ENCODE measurements around the gene KCNQ1.

The KCNQ1 gene

DNA sequence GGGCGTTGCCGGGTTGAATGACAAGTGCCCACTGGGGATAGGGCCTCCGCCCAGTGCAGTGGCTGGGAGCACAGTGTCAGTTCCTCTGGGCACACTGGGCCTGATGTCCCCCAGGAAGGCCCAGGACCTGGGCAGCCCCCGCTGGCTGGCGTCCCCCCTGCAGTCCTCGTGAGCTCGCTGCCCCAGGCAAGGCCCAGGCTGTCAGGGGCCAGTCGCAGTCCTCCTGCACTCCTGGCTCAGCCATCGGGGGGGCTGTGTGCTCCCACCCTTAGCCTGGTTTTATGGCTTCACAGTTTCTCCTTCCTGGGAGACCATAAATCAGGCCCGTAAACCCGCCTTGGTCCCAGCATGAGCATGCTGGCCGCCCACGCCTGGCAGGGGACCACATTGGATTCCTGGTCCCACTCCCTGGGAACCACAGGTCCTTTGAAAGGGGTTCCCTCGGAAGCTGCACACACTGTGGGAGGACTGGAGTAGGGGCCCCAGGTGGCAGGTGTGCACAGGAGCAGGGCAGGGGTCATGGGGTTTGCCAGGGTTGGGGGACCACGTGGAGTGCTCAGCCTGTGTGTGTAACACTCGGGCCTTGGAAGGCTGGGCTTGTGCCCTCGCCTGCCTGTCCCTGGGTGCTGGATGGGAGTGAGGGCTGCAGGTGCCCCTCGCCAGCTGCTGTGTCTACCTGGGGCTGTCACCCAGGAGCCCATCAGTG, 141.4 kb downstream of the KCNQ1 start:
- DNase-seq: no peak

GRCh38 chr11:2586793-2587131, 142.0 kb downstream of the KCNQ1 start:
- DNase-seq: no peak

DNA sequence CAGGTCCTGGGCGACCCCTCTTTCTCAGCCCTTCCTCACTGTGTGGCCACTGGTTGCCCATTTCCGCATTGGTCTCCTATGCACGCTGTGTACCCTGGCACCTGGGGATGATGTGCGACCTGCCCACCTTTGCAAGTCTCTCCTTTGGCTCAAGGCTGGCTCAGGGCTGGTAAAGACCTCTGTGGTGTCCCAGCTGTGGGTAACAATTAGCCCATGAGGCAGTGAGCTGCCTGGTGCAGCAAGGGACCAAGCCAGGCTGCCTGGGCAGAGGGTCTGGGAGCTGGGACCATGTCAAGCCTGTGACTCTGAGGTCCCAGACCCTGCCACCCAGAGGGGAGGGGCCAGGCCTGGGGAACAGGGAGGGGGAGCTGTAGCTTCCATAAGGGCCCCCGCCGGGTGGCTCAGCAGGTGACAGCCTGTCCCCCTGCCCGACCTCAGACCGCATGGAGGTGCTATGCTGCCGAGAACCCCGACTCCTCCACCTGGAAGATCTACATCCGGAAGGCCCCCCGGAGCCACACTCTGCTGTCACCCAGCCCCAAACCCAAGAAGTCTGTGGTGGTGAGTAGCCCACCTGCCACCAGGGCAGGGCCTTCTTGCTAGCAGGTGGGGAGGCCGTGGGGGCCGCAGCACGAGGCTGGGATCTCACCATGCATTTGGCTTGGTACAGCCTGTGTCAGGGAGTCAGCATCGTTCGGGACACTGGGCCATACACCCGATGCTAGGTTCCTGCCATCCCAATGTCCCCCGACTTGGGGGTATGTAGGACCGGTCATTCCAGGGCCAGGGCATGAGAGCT, 142.5 kb downstream of the KCNQ1 start:
- DNase-seq: no peak

- DNase-seq: no peak
Observed at GRCh38 chr11:2587976-2588748, 143.4 kb downstream of the KCNQ1 start.

DNA sequence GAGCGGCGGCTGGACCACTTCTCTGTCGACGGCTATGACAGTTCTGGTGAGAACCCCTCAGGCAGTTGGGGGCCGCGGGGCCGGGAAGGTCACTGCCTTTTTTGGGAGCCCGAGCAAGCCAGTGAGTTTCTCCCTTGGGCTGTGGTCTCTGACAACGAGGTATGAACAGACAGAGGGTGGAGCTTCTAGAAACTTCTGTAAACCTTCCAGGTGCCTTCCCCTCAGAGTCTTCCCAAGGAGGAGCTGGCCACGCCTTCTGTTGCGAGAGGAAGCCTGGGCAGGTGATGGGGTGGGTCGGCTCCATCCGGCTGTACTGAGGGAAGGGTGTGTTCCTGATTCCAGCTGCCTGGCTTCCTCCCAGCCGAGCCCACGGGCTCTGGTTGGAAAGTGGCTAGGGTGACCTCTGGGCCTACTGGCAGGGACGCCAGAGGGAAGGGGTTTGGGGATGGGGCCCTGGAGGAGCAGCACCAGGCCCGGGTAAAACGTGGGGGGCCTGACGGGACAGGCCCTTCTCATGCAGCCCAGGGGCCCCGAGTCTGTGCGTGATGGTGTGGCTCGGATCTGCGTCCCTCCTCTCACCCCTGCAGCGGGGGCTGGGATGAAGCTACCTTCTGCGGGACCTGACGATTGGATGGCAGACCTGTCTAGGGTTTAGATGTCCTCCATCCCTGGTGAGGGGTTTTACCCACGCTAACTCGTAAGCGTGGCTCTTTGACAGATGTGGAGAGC, 144.2 kb downstream of the KCNQ1 start:
- no peak for DNase-seq

DNA sequence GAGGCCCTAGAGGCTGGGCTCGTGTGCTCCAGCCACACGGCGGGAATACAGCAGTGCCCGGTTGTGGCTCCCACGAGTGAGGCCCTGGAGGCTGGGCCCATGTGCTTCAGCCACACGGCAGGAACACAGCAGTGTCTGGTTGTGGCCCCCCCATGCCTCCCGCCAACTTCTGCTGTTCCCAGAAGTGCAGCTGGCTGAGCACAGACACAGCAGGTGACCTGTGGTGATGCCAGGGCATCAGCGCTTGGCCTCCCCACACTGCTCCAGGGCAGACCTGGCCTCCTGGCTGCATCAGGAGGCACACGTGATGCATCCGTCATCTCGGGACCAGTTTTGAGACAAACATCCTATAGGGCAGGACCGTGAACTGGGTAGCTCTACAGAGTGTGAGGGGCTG, 144.7 kb downstream of the KCNQ1 start:
- no peak for DNase-seq

DNA sequence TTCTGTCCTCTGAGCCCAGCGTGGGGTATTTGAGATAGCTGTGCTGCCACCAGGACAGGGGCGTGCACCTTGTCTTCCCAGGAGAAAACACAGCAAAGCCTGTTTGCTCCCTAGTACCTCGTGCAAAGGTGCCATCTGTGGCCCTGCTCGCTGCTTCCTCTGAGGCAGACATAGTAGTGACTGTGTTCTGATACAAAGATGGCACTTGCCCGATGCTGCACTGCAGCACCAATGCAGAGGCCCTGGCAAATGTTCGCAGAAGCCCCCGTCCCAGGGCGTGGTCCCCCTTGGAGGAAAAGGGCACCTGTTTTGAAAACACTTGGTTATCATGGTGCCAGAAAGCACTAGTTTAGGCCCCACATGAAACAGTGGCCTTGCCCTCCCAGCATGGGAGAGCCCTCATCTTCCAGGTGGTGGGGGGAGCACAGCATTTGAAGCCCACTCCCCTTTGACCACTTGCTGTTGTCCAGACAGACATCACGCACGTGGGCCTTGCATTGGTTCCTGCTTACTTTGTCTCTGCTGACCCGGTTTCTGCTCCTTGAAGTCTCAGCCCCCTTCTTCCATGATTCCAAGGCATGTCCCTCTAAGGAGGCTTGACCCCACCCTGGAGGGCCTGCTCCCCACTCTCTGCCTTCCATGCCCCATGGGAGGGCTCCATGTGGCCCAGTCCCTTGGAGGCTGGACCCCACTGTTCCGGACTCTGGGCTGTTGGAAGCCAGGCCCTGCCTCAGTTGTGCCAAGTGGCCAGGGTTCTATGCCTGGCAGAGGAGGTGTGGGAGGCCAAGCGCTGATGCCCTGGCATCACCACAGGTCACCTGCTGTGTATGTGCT, 145.5 kb downstream of the KCNQ1 start:
- DNase-seq: no peak

DNA sequence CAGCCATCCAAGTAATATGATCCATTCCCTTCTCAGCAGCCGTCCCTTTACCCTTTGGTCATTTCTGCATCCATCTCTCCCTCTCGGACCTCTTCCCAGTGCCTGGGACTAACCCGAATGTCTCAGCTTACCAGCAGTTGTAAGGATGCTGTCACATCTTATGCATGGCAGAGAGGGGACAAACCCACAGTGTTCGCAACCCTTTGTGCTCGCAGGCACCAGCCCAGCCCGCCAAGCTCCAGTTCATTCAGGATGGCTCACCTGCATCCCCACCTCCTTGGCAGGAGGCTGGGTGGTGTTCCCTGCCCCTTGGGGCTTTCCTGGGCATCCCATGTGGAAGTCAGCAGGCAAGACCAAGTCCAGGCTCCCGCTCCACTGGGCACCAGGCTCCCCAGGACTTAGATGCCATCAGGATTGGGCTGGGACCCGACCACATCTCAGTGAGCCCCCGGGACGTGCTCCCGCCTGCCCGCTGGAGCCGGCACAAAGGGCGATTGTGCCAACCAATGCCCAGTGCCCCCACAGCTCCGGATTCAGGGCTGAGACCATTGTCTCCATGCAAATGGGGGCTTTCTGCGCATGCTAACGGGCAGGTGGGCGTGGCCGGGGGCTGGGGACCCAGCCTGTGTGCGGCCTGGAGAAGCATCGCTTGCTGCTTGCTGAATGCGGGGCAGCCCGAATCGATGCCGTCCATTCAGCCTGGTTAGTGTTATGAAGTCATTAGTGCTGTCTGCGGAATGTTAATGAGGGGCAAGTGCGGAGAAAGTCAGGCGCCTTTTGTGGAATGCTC, 146.4 kb downstream of the KCNQ1 start:
- no peak for DNase-seq

DNA sequence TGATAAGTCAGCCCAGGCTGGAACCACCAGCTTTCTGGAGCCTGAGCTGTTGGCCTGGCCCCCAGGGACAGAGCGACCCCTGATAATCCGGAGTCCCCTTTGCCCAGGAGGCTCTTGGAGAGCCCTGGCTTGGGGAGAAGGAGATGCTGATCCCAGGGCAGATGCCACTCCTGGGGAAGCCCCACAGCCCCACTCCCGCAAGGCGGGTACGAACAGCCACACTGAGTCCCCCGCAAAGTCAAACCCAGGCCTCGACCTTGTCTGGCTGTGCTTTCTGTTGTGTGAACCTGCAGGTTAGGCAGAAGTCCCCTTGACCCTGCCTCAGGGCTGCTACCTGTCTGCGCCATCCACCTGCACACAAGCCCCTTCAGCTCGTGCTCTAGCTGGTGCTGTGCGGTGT, 147.0 kb downstream of the KCNQ1 start:
- no peak for DNase-seq

GRCh38 chr11:2592559-2593392, 148.0 kb downstream of the KCNQ1 start:
- no peak for DNase-seq

- no peak for DNase-seq
Observed at GRCh38 chr11:2593393-2593950, 148.7 kb downstream of the KCNQ1 start.

- DNase-seq: no peak
Observed at GRCh38 chr11:2594267-2594666, 149.5 kb downstream of the KCNQ1 start.

DNA sequence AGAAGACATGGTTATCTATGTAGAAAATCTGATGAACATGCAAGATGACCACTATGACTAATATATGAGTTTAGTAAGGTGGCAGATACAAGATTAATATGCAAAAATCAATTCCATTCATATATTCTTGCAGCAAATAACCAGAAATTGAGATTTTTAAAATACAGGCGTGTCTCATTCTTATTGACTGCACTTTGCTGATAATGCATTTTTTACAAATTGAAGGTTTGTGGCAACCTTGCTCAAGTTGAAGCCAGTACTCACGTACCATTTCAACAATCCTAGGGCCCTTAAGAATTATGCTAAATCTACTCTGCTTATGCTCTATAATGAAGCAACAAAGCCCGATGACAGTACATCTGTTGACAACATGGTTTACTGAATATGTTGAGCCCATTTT, 150.4 kb downstream of the KCNQ1 start:
- no peak for DNase-seq

- no peak for DNase-seq
Observed at GRCh38 chr11:2599561-2600189, 154.9 kb downstream of the KCNQ1 start.

DNA sequence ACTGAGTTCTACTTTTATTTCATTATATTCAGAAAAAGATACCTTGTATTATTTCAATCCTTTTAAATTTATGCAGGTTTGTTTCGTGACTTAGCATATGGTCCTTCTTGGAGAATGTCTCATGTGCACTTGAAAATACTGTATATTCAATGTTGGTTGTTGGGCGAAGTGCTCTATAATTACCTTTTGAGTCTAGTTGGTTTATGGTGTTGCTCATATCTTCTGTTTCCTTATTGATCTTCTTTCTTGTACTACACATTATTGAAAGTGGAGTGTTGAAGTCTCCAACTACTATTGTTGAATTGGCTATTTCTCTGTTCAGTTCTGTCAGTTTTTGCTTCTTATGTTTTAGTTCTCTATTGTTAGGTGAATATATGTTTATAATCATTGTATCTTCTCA, 164.5 kb downstream of the KCNQ1 start:
- DNase-seq: no peak

DNA sequence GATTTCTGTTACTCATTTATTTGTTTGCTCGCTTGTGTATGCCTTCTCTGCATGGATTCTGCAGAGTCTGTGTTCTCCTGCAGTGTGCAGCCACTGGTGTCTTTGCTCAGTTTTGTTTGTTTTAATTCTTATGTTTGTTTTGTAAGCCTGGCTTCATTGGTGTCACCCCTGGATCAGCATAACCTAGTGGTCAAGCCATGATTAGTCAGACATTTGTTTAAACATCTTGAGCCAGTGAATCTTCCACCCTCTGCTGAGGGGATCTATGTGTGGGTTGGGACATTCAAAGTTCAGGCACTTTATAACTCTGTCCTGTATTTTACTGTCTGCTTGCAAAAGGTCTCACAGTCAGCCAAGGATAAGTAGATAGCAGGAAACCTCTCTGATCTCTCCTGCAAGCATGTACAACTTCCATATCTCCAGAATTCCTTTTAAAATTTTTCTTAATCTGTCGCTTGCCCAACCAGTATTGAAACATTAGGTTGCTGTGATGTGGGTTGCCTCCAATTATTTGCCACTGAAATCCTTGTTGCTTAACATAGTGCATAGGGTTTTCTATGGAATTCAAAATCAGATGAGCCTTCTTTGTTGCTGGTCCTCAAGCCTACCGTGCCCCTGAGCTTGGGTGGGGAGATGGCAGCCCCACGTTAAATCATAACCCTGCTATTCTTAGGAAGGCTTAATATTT, 168.2 kb downstream of the KCNQ1 start:
- no peak for DNase-seq

DNA sequence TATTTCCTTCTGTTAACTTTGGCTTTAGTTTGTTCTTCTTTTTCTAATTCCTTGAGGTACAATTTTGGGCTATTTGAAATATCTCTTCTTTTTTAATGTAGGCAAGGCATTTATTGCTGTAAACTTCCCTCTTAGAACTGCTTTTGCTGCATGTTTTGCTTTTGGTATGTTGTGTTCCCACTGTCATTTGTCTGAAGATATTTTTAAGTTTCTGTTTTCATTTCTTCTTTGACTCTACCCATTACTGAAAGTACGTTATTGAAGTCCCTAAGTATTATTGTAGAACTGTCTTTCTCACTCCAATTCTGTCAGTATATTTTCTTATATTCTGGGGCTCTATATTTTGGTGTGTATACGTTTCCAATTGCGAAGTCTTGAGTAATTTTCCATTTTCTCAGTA, 177.1 kb downstream of the KCNQ1 start:
- DNase-seq: no peak

- no peak for DNase-seq
Observed at GRCh38 chr11:2625183-2625582, 180.4 kb downstream of the KCNQ1 start.

DNA sequence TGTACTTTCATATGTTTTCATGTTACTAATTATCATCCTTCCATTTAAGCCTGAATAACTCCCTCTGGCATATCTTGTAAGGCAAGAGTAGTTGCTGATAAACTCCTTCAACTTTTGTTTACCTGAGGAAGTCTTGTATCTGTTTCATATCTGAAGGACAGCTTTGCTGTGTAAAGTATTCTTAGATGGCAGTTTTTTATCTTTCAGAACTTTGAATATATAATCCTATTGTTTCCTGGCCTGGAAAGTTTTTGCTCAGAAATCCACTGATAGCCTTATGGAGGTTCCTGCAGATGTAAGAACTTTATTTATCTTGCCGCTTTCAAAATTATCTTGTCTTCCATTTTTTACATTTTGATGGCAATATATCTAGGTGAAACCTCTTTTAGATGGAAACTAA, 185.9 kb downstream of the KCNQ1 start:
- no peak for DNase-seq

Measured in hematopoietic multipotent progenitor cell treated with erythropoietin and hydrocortisone succinate and interleukin-3 and kit ligand, for 6 days (in vitro differentiated cells).